H1 (cell line): ENCODE measurements around the gene GATA1. TPM values are rescaled to one million over a fixed set of nuclear protein-coding genes. Genes with fewer than 3 reads are reported as not detected.

Source experiments
- ATF2 ChIP-seq: IDR thresholded peaks from 2 replicates; pipeline ENCODE4 v1.6.1; 2012; ENCODE audit warnings: low read length, inconsistent platforms
- polyA plus RNA-seq, 7 experiments: library from polyadenylated mRNA; depleted of rRNA in 3 of 7; stranded (reverse) in 5 of 7; unstranded in 2 of 7; fragments of >200 nt in 5 of 7; fragments of 200-250 nt in 2 of 7; gene quantifications; 1 replicate in 5 of 7; 2 replicates in 1 of 7; 4 replicates in 1 of 7; pipeline versions ENCODE4 v1.2.1 to v1.2.3, GENCODE V29; 2011 to 2013; ENCODE audit warnings: missing spikeins in 2 of 7, mixed read lengths in 2 of 7
- total RNA-seq: library from RNA; stranded (reverse); fragmentation: NEBNext Ultra II Directional; extraction: Animal tissue kit (Norgen Biotek cat#: 25700); gene quantifications from 2 replicates; pipeline ENCODE4 v1.2.1, GENCODE V29; 2021

GATA1 gene
- total and polyA plus RNA-seq, 2 of the 8 experiments (the other 6 are each of a cell fraction or from before 2014, with no cell fraction given): 0.05 TPM; not detected in 1

- TF ChIP-seq ATF2: no peak
These were observed 13.8 kb upstream of the GATA1 start (continued) for GRCh38 chrX:48772602-48773001.
